HEK293 (cell line): ENCODE data around the gene RAE1.

Source experiments
- KLF9 ChIP-seq: fragments of 450-650 bp; formaldehyde crosslinking; IDR thresholded peaks from 2 replicates; pipeline ENCODE4 v1.5.1; 2016; ENCODE audit warnings: missing biosample characterization, missing genetic modification characterization, low read depth
- REST ChIP-seq: fragments of 450-650 bp; formaldehyde crosslinking; IDR thresholded peaks from 2 replicates; pipeline ENCODE4 v1.5.1; 2016; ENCODE audit warnings: missing biosample characterization, missing genetic modification characterization
- ZNF121 ChIP-seq: fragments of 450-650 bp; formaldehyde crosslinking; IDR thresholded peaks from 2 replicates; pipeline ENCODE4 v1.5.1; 2016; ENCODE audit warnings: missing biosample characterization, missing genetic modification characterization
- ZNF157 ChIP-seq: fragments of 450-650 bp; formaldehyde crosslinking; IDR thresholded peaks from 2 replicates; pipeline ENCODE4 v1.5.1; 2016; ENCODE audit warnings: missing biosample characterization, missing genetic modification characterization
- ZNF274 ChIP-seq, 2 experiments: fragments of 200-500 bp in 1 of 2; fragments of 450-650 bp in 1 of 2; sonication (Bioruptor generic) in 1 of 2; formaldehyde crosslinking in 1 of 2; IDR thresholded peaks; 2 replicates each; pipeline versions ENCODE4 v1.5.1 to v1.6.1; 2014 to 2016; ENCODE audit warnings: borderline replicate concordance in 1 of 2, inconsistent platforms in 1 of 2, low read length in 1 of 2, missing biosample characterization in 1 of 2, missing genetic modification characterization in 1 of 2
- ZNF350 ChIP-seq: fragments of 450-650 bp; formaldehyde crosslinking; IDR thresholded peaks from 2 replicates; pipeline ENCODE4 v1.5.0; 2017; ENCODE audit warnings: missing biosample characterization, mild to moderate bottlenecking, missing genetic modification characterization
- ZNF626 ChIP-seq: fragments of 450-650 bp; sonication (Bioruptor Pico); formaldehyde crosslinking; IDR thresholded peaks from 2 replicates; pipeline ENCODE4 v1.5.1; 2018; ENCODE audit warnings: missing biosample characterization, missing genetic modification characterization, inconsistent platforms
- ZNF707 ChIP-seq: fragments of 450-650 bp; formaldehyde crosslinking; IDR thresholded peaks from 2 replicates; pipeline ENCODE4 v1.5.1; 2016; ENCODE audit warnings: missing biosample characterization, missing genetic modification characterization
- ZNF785 ChIP-seq: fragments of 450-650 bp; formaldehyde crosslinking; IDR thresholded peaks from 2 replicates; pipeline ENCODE4 v1.5.1; 2016; ENCODE audit warnings: missing biosample characterization, missing genetic modification characterization
- TF ChIP-seq, protein P1 (sequence below): fragments of 450-650 bp; formaldehyde crosslinking; IDR thresholded peaks from 2 replicates; pipeline ENCODE4 v1.5.1; 2016; ENCODE audit warnings: missing biosample characterization, missing genetic modification characterization

GRCh38 chr20:57341663-57342062, 9.4 kb upstream of the RAE1 start:
- TF ChIP-seq ZNF121 (tag by site-specific recombination) (no peak), ZNF707 (tag by site-specific recombination) (no peak), ZNF350 (tag by site-specific recombination) (no peak), ZNF626 (tag by site-specific recombination) (no peak), ZNF785 (no peak), KLF9 (tag by site-specific recombination) (no peak), ZNF274 (IDR thresholded peaks at IDR 0.05; ENCODE audit: low read length) (no peak), ZNF274 (tag by site-specific recombination; IDR thresholded peaks at IDR 0.05; ENCODE audit: borderline replicate concordance) (no peak), REST (tag by site-specific recombination) (no peak), ZNF157 (no peak)
- TF ChIP-seq, protein P1, sequence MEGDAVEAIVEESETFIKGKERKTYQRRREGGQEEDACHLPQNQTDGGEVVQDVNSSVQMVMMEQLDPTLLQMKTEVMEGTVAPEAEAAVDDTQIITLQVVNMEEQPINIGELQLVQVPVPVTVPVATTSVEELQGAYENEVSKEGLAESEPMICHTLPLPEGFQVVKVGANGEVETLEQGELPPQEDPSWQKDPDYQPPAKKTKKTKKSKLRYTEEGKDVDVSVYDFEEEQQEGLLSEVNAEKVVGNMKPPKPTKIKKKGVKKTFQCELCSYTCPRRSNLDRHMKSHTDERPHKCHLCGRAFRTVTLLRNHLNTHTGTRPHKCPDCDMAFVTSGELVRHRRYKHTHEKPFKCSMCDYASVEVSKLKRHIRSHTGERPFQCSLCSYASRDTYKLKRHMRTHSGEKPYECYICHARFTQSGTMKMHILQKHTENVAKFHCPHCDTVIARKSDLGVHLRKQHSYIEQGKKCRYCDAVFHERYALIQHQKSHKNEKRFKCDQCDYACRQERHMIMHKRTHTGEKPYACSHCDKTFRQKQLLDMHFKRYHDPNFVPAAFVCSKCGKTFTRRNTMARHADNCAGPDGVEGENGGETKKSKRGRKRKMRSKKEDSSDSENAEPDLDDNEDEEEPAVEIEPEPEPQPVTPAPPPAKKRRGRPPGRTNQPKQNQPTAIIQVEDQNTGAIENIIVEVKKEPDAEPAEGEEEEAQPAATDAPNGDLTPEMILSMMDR (tag by site-specific recombination): no peak
